SU-DHL-6 (cell line): ENCODE measurements around the gene TIPARP.

Source experiments
- CTCF ChIP-seq: fragments of 200-600 bp; sonication (generic); IDR thresholded peaks from one replicate; pipeline ENCODE4 v1.5.1; 2017; ENCODE audit warnings: antibody characterized with exemption, mild to moderate bottlenecking, low read length, moderate library complexity; ENCODE audit not compliant: insufficient read depth, poor library complexity, severe bottlenecking
- EZH2phosphoT487 ChIP-seq: fragments of 200-600 bp; sonication (generic), shearing (Covaris generic); conservative IDR thresholded peaks from 2 replicates; pipeline ENCODE4 v1.6.1; 2018; ENCODE audit warnings: mild to moderate bottlenecking, antibody characterized with exemption, low read length, moderate library complexity, mixed read lengths

- TF ChIP-seq EZH2phosphoT487 = no peak
- no peak for TF ChIP-seq CTCF
These were observed 15.1 kb upstream of the TIPARP start for GRCh38 chr3:156659260-156659659.
